Hematopoietic multipotent progenitor cell (in vitro differentiated cells): ENCODE data around the gene RAPGEF1. TPM values are rescaled to one million over a fixed set of nuclear protein-coding genes. Genes with fewer than 3 reads are reported as not detected.
"Not testable (repeated sequence)": the region's sequence is repeated elsewhere in the genome, so short reads cannot be mapped to it uniquely, and the experiment has no call there.

Source experiments
- DNase-seq, 3 donors: peaks; one replicate each; pipeline ENCODE4 v3.0.0-alpha.2; 2011 to 2015; ENCODE audit warnings: low read depth in 2 of 3, low spot score in 2 of 3
- total RNA-seq: library from RNA; depleted of rRNA; stranded (reverse); fragments of >200 nt; gene quantifications from one replicate; pipeline ENCODE4 v1.2.3, GENCODE V29; 2012

Gene RAPGEF1
- total RNA-seq, 1 donor: 26.1 TPM

DNA sequence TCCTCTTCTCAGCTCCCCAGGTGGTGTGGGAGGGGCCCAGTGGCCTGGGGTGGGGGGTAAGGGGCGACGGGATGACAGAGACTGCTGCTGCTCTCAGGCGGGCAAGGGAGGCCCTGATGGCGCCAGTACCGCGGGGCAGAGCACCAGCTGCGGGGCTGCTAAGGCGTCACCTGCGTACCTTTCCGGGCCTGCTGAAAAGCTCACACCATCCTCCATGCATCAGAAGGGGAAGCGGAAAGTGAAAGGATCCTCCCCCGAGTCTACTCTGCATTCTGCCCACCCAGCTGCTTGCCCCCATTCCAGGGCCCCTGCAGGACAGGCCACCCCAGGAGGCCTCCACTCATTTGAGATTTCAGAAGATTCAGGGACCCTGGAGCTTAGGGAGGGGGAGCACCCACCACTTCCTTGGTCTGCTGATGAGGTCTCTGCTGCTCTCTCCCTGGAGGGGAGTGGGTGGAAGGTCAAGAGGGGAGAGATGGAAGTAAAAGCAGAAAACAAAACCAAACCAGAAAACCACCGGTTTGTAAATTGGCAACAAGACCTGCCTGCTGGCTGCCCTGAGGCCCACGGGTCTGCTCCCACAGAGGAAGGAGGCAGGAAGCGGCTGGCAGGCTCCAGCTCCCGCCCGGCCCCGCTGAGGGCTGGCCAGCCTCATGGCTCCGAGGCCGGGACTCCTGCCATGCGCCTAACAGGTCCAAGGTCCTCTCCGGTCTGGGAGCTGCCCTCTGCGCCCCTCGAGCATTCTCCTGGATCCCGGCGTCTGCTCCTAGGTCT, 161.0 kb downstream of the RAPGEF1 start:
- peak; percentile 32 to 81 (median 71) for DNase-seq

DNA sequence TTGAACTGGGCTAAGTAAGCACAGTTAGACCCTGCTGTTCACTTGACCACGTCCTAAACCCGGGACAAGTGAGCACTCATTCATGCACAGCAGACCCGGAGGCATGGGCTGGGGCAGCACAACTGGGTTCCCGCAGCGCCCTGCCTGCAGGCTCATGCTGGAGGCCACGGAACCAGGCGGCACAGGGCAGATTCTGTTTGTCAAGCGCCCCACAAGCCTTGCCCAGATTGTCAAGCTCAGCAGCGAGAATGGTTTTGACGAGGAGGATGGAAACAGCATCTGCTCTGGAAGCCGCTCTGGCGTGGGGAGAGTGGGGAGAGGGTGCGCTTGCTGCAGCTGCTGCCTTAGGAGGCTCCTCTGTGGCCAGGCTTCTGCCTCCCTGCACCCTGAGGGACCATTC, 161.9 kb downstream of the RAPGEF1 start:
- no peak for DNase-seq

DNA sequence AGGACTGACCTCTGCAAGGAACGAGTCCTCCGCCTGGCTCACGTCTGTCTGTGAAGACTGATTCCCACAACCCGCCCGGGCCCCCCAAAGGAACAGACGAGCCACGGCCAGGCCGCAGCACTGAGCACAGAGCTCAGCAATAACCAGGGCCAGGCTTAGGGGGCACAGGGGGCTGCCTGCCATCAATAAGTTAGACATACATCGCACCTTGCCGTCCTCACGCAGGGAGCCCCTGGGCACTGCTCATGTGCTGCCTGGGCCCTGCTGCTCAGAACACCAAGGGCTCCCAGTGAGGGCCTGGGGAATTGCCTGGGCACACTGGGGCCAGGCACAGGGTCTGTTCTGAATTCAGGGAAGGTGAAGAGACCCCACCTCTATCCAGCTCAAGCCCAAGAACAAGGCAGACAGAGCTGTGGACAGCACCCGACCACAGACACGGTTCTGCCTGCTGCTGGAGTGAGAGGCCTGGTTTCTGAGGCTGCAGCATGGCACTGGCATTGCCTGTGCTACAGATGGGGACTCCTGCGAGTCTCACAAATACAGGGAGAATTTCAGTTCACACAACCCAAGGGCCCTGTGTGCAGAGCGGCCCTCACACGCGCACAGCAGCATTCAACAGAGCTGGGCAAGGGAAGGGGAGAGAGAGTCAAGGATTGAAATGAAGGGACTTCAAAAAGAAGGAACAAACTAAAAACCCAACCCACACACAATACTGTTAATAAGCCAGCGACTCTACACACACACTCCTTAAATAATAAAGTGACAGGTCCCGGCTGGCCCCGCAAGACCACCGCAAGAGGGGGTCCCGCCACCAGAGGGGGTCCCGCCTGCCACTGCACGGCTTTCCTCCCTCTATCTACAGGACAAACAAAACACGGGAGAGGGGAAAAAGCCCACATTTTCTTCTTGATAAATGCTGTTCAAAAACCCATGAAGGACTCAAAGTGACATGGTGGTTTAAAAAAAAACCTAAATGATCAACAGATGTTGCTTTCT, 162.6 kb downstream of the RAPGEF1 start:
- DNase-seq: no peak

DNA sequence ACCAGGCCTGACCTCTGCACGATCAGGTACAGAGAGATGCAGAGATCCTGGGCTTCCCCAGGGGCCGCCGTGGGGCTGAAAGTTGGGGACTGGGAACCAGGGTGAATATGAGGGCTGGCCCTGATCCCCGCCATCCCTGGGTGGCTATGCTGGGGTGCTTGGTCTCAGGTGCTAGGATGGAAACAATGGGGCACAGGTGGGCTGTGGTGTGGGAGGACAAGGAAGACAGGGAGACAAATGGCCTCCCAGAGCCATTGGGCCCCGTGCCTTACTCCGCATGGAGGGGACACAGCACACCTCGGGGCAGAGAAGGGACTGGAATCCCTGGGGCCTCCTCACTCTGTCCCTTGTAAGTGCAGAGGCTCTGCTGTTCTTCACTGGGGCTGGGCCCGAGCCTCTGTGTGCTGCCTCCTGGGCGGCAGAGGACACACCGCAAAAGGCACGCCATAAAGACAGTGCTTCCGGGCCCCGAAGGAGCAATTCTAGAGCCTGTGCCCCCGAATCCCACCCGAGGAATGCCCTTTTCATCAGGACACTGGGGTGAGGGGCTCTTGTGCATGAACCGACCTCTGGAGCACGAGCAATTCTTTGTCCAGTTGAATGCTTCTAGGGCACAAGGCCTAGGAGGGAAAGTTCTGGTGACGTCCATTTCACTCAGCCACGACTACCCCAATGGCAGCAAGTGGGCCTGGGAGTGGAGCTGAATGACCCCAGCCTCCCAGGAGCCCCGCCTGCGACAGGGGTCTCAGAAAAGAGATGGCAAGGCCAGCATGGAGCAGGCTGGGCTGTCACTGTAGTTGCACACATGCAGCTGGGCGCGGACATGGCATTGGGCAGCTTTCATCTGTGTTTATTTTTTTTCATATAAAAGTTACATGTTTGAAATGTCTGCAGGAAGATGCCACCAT, 163.7 kb downstream of the RAPGEF1 start:
- DNase-seq: no peak

DNA sequence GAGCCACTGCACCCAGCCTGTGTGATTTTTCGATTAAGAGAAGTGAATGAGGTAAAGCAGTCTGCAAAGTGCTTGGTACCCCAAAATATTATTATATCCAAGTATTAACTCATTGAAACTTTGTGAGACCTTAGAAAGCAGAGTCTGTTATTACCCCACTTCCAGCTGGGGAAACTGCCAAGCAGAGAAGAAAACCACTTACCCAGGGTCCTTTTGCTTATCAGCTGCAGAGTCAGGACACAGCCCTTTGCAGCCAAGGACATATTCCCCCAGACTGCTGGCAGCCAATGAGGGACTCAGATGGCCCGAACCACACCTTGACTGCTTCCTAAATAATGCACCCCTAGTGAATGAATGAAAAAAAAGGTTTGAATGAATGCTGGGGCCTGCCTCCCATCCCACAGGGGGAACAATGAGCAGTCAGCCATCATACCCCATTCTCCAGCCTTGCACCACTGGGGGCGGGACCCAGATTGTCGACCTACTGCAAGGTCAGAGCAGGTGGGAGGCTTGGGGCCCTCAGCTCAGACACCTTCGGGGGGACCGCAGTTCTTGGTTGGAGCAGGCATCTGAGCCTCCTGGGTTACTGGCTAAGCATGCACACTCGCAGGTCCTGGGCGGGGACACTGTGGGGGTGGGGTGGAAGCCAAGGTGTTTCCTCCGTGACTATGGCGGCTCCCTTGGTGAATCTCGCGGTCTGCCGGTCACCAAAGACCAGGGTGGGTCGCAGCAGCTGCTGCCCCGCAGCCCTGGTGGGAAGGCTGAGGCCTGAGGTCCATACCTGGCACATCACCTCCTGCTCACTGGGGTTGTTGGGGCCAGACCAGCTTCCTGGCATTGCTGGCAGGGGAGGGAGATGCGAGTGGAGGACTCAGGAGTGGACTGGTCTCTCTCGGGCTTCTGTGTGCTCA, 164.9 kb downstream of the RAPGEF1 start:
- no peak for DNase-seq

DNA sequence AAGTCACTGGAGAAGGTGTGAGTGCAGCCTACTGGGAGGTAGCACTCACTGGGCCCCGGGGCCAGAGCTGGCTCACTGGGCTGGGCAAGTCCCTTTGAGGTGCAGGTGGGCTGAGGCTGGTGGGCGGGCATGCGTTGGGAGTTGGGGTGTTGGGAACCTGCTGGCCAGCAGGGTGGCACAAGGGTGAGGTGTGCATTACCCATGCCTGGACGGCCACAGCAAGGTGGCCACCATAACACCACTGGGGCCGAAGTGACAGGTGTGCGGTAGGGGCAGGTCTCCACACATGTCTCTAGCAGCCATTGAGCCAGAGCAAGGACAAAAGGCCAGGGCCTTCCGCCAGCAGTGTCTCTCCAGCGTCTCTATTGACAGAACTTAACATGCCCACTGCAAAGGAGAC, 172.0 kb downstream of the RAPGEF1 start:
- DNase-seq: no peak

DNA sequence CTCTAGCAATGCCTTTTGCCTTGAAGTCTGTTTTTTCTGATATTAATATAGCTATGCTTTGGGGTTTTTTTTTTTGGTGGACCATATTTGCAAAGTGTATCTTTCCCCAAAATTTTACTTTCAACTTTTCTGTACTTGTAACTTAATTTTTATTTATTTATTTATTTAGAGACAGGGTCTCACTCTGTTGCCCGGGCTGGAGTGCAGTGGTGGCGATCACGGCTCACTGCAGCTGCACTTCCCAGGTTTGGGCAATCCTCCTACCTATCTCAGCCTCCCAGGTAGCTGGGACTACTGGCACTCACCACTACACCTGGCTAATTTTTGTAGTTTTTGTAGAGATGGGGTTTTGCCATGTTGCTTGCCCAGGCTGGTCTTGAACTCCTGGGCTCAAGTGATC, 173.7 kb downstream of the RAPGEF1 start:
- no peak for DNase-seq

DNA sequence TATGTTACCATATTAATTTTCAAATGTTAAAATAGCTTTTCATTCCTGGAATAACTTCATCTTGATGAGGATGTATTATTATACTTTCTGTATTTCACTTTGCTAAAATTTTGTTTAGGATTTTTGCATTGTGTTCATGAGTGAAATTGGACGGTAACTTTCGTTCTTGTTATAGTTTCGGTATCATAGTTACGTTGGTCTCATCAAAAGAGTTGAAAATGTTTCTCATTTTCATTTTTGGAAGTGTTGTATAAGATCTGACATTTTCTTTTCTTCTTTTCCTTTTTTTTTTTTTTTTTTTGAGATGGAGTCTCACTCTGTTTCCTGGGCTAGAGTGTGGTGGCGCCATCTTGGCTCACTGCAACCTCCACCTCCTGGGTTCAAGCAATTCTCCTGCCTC, 174.5 kb downstream of the RAPGEF1 start:
- DNase-seq: no peak

DNA sequence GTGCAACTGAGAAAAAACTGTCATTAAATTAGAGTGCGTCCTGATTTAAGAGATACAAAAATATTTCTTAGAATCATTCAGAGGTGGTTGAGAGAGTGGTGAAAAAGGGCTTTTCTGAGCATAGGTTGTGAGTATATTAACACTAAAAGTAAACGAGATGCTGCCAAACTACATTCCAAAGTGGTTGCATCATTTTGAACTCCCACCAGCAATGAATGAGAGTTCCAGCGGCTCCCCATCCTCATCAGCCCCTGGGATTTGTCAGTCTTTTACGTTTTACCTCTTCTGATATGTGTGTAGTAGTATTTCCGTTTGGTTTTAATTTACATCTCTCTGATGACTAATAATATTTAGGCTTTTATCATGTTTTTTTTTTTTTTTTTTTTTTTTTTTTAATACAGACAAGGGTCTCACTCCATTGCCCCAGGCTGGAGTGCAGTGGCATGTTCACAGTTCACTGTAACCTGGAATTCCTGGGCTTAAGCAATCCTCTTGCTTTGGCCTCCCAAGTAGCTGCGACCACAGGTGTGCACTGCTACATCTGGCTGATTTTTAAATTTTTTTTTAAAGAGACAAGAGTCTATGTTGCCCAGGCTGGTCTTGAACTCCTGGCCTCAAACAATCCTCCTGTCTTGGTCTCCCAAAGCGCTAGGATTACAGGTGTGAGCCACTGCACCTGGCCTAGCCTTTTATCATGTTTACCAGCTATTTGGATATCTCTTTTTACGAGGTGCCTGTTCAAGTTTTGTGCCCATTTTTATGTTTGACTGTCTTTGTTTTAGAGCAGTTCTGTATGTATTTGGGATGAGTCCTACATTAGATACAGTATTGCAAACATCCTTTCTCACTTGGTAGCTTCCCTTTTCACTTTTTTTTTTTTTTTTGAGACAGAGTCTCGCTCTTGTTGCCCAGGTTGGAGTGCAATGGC, 177.6 kb downstream of the RAPGEF1 start:
- no peak for DNase-seq

DNA sequence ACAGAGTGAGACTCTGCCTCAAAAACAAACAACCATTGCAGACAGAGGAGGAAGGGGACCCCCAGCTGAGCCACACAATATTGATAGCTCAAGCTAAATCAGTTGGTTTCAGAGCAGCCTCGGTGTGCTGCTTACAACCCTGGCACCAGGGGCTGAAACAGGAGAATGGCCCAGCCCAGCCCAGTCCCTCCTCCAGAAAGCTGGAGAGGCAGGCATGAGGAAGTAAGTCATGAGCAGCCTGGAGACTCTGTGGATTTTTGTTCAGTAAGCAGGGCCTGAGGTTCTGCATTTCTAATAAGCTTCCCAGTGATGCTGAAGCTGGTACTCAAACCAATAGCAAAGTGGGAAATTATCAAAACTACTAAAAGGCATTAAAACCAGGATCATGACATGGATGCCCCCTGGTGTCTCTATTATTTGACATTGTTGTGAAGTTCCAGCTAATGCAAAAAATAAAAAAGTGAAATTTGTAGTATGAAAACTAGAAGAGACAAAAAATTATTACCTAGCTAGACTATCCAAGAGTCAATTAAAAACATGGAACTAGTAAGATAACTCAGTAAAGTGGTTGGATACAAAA, 180.4 kb downstream of the RAPGEF1 start:
- DNase-seq: no peak

DNA sequence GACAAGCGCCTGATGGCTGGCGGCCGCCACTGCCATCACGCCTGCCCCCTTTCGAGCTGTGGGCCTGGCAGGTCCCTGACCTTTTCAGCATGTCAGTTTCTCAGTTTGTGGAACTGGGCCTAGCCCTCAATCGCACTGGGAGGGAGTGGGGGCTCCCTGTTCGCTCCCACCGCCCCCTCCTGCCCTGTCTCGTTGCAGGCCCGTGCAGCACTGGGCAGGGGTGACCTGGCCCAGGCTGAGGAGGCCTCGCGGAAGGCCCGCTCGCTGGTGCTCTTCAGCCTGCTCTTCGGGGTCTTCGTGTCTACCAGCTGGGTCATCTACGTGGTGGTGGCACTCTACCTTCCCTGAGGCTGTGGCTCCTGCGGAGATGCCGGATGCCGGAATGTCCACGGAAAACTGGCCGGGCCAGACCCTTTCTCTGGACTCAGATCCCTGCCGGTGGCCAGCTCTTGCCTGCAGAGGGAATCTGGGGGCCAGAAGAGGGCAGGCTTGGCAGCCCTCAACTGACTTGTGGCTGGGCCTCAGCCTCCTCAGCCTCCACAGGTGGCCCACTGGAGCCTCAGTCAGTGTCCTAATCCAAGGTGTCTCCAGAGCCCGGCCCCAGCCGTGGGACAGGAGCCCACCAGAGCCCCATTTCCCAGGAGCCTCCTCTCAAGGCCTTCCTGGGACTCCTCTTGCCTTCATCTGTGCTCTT, 181.9 kb downstream of the RAPGEF1 start:
- DNase-seq: no peak

DNA sequence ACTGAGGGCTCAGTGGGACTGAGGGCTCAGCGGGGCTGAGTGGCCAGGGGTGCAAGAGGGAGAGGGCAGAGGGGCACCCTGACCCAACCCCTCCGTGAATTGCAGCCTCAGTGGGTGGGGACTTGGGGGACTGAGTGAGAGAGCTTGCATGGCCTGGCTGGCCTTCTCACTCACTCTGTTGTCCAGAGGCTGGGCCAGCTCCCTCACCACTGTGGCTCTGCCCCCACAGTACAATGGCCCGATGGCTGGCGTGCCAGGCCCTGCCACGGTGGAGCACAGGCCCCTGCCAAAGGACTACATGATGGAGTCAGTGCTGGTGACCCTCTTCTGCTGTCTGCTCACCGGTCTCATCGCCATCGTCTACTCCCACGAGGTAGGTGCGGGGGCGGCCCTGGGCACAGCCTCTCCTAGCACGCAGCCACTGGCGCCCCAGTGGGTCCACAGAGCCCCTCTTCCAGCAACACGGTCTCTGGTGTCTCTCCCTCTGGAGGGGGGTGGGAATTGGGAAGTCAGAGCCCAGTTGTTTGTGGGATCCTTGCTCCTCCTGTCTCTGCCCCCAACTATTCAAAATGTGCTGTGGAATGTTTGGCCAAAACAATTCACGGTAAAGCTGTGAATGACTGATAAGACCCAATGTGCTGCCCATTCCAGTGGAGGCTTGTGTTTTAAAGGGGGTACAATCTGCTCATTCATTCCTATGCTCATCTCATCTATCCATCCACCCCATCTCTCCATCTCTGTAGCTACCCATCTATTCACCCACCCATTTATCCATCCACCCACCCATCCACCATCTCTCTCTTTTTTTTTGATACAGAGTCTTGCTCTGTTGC, 183.8 kb downstream of the RAPGEF1 start:
- no peak for DNase-seq

DNA sequence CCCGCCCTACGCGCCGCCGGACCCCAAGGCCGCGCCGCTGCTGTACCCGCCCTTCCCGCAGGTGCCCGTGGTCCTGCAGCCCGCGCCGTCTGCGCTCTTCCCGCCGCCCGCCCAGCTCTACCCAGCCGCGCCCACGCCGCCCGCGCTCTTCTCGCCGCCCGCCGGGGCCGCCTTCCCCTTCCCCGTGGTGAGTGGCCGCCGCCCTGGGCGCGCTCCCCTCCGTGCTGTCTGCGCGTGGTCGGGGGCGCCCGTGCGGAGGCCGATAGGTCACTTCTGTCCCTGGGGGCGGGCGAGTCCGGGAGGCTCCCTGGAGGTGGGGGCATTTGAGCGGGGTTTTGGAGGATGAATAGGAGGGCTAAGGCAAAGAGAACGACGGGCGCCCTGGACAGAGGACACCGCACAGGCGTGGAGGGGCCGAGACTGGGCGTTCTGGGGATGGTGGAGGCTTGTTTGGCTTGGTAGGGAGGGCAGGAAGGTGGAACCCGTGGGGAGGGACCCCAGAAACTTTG, 185.0 kb downstream of the RAPGEF1 start:
- DNase-seq: no peak

DNA sequence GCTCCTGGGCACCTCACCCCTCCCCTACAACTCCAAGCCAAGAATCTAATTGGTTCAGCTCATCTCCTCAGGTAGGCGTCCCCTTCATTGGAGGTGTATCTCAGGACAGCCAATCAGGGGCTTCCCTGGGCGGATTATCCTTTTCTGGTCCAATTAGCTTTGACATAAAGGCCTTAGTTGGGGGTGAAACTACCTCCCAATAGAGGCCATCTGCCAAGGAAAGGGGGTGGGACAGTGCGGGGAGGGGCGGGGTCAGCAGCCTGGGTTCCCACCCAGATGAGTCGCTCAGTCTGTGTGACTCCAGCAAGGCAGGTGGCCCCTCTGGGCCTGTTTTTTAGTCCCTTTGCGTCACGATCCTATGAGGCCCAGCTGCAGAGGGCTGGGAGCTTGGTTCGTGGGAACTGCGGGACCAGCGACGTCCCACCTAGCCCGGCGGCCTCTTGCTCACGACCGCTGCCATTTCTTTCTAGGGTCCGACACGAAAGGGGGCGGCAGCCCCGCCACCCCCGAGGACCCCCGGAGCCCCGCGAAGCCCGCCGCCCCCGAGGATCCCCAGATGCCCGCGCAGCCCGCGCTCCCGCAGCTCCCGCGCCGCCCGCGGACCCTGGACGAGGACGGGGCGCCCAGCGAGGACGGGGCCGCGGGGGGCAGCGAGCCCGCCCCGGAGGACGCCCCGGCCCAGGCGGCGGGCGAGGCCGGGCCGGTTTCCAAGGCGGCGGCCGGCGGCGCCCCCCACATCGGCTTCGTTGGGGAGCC, 185.6 kb downstream of the RAPGEF1 start:
- DNase-seq: no peak

DNA sequence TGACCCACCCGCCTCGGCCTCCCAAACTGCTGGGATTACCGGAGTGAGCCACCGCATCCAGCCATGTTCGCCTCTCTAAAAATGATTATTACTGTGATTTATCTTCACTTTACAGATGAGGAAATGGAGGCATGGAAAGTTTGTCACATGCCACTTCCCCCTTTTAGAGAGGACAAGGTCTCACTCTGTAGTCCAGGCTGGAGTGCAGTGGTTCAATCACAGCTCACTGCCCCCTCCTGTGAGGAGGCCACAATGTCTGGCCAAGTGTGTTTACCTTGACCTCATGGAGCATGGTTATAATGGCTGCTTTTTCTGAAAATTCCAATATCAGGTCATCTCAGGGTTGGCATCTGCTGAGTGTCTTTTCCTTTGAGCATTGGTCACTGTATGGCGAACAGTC, 187.8 kb downstream of the RAPGEF1 start:
- DNase-seq: no peak

DNA sequence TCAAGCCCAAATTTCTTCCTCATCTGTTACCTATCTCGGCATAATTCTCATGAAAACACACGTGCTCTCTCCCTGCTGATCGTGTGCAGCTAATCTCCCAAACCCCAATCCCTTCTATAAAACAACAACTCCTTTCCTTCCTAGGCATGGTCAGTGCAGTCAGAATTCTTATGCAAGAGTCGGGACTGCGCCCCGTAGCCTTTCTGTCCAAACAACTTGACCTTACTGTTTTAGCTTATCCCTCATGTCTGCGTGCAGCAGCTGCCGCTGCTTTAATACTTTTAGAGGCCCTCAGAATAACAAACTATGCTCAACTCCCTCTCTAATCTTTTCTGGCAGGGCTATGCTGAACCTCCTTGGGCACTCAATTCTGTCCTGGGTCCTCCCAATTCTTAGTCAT, 189.4 kb downstream of the RAPGEF1 start:
- DNase-seq: not testable (repeated sequence)
